NCI-H69 (cell line): ENCODE measurements around the gene EPB41L5.
"Not testable (repeated sequence)": the region's sequence is repeated elsewhere in the genome, so short reads cannot be mapped to it uniquely, and the experiment has no call there.

Experiments
- DNase-seq: peaks from one replicate; lab custom pipeline; 2025; lab: John Stamatoyannopoulos, UW

The EPB41L5 gene

GRCh38 chr2:120141300-120142069 lies 128.6 kb downstream of the EPB41L5 start:
- no peak for DNase-seq

DNA sequence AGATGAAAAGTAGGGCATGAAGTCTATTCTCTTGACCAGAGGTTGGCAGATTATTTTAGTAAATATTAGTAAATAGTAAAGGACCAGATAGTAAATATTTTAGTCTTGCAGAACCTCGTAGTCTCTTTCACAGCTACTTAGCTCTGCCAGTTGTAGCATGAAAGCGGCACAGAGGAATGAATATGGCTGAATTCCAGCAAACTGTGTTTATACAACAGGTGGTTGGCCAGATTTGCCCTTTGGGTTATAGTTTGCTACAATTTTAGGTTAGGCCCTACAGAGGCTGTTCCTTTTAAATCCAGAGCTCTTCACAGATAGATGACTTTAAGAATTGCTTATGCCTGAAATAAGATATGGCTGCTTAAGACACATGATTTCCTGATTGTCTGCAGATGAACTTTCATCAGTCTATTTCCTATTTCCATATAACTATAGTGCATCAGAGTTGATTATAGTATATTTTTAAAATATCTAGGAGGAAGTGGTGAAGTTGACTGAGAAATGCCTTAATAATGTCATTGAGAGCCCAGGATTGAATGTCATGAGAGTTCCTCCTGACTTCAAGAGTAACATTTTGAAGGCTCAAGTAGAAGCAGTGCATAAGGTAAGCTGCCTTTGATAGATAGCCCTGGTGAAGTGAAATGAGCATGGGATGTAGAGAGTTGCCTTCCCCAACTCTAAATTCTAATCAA lies 129.8 kb downstream of the EPB41L5 start:
- no peak for DNase-seq

GRCh38 chr2:120148229-120148628 lies 135.4 kb downstream of the EPB41L5 start:
- DNase-seq: no peak

GRCh38 chr2:120148669-120149068 lies 135.8 kb downstream of the EPB41L5 start:
- DNase-seq: no peak

GRCh38 chr2:120149406-120149805 lies 136.5 kb downstream of the EPB41L5 start:
- no peak for DNase-seq

- DNase-seq: no peak
Observed at GRCh38 chr2:120150040-120150482, 137.2 kb downstream of the EPB41L5 start.

DNA sequence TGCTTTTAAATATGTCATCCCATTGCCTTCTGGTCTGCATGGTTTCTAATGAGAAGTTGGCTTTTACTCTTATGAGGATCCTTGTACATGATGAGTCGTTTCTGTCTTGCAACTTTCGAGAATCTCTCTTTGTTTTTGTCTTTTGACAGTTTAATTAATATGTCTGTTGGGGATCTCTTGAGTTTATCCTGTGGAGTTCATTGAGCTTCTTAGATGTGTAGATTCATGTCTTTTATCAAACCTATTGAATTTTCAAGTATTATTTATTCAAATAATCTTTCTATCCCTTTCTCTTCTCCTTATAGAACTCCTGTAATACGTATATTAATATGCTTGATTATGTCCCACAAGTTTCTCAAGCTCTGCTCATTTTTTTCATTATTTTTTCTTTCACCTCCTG lies 142.4 kb downstream of the EPB41L5 start:
- DNase-seq: no peak

- DNase-seq: not testable (repeated sequence)
Observed at GRCh38 chr2:120158658-120159057, 145.8 kb downstream of the EPB41L5 start.

- DNase-seq: no peak
Observed at GRCh38 chr2:120161190-120161589, 148.3 kb downstream of the EPB41L5 start.

GRCh38 chr2:120162716-120163115 lies 149.8 kb downstream of the EPB41L5 start:
- DNase-seq: no peak

DNA sequence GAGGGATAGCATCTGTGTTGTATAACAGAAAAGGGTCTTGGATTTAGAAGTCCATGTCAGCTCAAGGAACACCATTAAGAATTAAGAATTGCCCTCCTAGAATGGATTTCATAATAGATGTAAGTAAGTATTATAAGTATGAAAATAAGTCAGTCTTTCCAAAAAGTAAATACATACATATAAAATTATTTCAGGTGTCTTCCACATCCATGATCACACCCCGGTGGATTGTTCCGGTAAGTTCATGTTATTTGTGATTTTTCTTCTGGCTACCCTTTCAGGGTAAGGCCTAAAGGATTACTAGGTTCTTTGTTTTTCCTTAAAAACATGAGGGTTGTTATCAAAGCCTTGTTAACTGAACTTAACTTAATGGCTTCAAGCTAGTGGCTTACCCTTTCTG lies 154.4 kb downstream of the EPB41L5 start:
- no peak for DNase-seq

DNA sequence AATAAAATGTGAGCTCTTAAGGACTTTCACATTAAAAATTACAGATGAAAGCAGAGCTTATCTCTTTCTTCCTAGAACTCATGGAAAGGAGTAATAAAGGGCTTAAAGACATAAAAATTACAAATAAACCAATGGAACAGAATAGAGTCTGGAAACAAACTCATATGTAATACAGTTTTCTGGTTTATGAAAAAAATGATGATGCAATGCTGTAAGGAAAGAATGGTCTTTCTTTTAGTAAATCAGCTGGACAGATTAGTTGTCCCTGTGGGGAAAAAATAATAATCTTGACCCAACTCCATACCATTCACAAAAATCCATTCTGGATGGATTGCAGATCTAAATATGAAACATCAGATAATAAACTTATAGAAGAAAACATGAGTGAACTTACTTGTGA lies 156.1 kb downstream of the EPB41L5 start:
- DNase-seq: no peak

DNA sequence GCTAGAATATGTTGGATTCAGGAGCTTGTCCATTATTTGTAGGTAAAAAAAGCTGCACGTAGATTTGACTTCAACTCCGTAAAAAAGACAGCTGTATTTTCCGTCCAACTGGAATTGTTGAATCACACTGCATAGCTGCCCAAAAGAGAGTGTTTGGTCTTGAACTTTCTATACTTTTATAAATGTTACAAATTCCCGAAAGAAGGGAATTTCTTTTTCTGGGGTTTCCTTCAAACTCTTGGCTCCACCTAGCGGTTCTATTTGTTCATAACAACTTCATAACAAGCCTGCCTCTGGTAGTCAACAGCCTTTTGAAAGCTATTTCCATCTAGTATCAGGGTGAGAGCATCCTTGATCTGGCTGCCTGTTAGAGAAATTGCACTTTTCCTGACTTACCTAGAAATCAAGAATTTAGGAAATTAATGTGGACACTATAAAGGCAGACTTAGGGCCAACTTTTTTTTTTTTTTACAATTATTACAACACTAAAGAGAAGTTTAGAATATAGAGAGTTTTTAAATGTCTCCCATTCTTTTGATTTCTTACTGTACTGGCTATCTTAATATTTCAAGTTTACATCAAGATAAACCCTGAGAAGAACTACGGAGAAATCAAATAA lies 162.2 kb downstream of the EPB41L5 start:
- peak; percentile 56 for DNase-seq

DNA sequence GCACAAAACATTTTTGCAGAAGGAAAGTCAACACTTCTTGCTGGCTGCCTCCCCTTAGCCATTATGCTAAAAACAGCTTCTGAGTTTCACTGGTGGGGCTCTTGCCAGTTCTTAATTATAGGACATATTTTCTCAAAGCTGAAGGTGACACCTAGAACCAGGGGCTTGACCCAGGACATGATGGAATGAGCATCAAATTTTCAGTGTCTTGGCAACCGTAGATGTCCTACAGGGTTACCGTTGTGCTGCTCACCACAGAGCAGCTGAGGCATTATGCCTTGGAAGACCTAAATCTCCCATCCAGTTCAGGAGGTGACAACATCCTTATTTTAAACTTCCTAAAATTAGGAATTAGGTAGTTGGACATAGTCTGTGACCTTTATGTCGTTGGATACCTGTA lies 163.6 kb downstream of the EPB41L5 start:
- DNase-seq: no peak

DNA sequence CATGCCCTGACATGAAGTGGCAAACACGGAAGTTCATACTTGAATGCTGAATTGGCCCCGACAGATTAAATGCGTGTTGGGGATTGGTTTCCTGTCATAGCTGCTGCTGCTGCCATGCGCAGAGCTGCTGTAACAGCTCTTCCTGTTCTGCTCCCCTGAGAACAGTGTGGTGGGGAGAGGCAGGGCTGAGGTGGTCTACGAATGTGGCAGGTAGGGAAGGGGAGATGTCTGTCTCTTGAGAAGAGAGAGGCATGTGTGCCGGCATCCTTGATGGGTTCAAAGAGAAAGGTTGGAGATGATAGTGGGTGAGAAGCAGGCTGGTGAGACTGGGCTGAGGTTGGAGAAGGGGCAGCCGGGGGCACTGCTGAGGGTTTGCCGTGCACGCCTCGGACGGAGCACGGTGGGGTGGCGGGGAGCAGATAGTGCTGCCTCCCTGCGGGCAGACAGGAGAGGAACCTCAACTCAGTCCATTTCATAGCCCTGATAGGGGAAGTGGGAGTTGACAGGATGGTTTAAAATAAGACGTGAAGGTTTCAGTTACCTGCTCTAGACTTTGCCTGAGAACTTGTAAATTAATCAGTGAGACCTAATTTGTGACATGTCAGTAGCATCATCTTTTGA lies 164.2 kb downstream of the EPB41L5 start:
- no peak for DNase-seq

GRCh38 chr2:120177973-120178372 lies 165.1 kb downstream of the EPB41L5 start:
- DNase-seq: no peak

DNA sequence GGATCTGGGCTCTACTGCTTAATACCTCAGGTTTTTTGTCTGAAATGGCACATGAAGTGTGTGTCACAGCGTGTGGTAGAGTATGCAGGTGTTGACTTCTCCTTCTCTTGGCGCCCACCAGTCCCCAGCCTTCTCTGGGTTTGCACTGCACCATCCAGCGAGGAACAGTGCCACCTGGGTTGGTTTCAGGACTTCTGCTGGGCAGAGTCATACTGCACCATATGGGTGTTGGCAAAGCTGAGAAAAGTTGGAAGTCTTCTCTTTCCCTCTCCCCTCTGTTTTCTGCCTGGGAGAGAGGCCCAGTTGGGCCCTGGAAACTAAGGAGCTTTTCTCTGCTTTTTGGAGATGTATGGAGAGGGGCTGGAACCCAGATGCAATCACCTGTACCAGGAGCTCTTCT lies 166.5 kb downstream of the EPB41L5 start:
- DNase-seq: no peak

DNA sequence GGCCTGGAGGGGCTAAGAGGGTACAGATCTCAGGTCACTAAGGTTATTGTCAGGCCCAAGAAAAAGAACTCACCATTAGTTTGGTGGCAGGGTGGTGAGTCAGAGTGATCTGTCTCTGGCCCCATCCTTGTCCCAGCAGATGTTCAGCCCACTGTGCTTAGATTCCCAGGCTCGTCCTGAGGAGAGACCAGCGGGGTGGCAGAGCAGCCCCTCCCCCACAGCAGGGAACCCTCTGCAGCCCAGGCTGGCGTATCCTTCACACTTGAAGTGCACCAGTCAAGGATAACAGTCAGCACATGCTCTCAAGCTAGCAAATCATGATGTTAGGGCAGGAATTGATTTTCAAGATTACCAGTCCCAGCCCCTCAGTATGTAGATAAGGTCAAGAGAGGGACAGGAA lies 167.2 kb downstream of the EPB41L5 start:
- no peak for DNase-seq

DNA sequence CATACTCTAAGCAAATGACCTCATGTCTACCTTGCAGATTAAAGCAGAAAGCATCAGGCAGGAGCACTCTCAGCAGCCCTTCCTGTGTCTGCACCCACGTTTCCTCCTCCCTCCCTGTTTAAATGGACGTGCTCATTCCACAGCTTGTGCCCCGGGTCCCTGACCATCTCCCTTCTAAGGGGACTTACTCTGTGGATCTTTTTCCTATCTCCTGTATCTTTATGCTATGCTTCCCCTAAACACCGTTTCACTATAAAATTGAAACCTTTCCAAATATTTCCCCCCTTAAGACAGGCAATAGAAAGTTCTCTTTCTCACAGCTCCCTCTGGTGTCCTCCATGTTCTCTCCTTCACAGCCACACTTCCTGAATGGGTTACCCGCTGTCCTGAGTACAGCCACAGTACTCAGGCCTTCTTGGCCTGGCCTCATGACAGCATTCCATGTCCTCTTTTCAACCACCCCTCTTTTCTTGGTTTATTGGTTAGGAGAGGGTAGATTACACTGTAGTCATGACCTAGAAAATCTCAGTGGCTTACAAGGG lies 169.2 kb downstream of the EPB41L5 start:
- DNase-seq: no peak

GRCh38 chr2:120189189-120189588 lies 176.3 kb downstream of the EPB41L5 start:
- no peak for DNase-seq

- DNase-seq: no peak
Observed at GRCh38 chr2:120192280-120192679, 179.4 kb downstream of the EPB41L5 start.

DNA sequence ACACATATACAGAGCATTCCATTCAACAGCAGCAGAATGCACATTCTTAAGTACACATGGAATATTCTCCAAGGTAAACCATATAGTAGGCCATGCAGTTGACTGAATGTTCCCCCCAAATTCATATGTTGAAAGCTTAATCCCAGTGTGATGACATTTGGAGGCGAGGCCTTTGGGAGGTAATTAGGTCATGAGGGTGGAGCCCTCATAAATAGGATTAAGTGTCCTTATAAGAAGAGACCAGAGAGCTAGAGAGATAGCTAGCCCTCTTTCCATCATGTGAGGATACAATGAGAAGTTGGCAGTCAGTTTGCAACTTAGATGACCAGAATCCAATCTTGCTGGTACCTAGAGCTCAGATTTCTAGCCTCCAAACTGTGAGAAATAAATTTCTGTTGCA lies 182.7 kb downstream of the EPB41L5 start:
- DNase-seq: no peak
